GDM1 (cell line): ENCODE measurements around the gene DDC.
"Not testable (repeated sequence)": the region's sequence is repeated elsewhere in the genome, so short reads cannot be mapped to it uniquely, and the experiment has no call there.

Source experiments
- DNase-seq: peaks from one replicate; lab custom pipeline; 2025; lab: John Stamatoyannopoulos, UW

The DDC gene

GRCh38 chr7:50480797-50481196 is 84.4 kb downstream of the DDC start:
- no peak for DNase-seq

GRCh38 chr7:50479743-50480517 is 85.3 kb downstream of the DDC start:
- DNase-seq = no peak

GRCh38 chr7:50477640-50478039 is 87.6 kb downstream of the DDC start:
- DNase-seq = no peak

GRCh38 chr7:50476953-50477625 is 88.1 kb downstream of the DDC start:
- no peak for DNase-seq

- DNase-seq = no peak
These were observed 89.9 kb downstream of the DDC start for GRCh38 chr7:50475340-50475739.

DNA sequence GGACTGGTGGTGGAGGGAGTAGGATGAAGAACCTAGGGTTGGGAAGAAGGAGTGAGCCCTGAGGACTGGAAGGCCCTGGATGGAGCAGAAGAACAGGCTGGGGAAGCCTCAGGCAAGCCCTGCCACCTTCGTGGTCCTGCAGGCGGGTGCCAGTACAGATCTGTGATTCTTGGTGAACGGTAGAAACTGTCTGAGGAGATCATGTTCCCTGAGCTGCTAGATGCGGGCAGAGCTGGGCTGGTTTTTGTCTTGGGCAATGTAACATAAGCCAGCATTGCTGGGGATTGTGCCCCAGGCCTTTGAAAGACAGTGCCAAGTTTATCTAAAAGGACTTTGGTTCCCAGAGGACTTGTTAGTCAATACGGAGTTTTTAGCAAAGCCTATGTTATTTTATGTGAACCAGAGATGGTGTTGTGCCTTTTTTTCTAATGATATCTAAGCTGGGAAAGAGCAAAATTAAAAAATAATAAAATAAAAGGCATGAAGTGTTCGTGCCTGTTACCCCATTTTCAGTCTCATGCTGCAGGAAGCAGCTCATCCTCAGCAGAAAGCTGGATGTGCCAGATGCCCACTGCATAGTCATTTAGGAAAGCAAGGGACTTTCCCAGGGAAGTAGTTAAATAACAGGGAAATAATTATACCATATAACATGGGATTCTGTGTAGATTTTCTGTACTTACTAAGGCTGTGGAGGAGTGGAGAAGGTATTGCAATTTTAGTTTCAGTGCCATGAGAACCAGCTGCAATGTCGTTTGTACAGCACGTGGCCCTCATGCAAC is 90.6 kb downstream of the DDC start:
- DNase-seq = no peak

DNA sequence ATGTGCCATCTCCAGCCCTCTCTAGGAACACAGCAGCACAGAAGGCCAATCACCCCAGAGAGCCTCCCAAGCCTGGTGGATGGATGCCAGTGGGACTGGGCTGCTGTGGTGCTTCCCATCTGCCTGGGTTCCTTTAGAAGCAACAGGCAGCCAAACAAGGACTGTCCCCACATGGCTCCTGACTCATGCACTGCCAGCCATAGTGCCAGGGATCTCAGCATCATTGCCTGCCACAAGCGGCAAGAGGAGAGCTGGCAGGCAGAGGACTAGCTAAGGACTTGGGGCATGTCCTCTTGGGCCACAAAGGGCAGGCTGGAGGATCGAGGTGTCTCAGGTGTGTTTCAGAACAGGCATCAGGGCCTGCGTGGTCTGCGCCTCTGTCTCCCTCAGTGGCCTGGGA is 91.7 kb downstream of the DDC start:
- no peak for DNase-seq

- no peak for DNase-seq
These were observed 92.8 kb downstream of the DDC start for GRCh38 chr7:50472427-50472826.

GRCh38 chr7:50471970-50472369 is 93.2 kb downstream of the DDC start:
- DNase-seq = no peak

DNA sequence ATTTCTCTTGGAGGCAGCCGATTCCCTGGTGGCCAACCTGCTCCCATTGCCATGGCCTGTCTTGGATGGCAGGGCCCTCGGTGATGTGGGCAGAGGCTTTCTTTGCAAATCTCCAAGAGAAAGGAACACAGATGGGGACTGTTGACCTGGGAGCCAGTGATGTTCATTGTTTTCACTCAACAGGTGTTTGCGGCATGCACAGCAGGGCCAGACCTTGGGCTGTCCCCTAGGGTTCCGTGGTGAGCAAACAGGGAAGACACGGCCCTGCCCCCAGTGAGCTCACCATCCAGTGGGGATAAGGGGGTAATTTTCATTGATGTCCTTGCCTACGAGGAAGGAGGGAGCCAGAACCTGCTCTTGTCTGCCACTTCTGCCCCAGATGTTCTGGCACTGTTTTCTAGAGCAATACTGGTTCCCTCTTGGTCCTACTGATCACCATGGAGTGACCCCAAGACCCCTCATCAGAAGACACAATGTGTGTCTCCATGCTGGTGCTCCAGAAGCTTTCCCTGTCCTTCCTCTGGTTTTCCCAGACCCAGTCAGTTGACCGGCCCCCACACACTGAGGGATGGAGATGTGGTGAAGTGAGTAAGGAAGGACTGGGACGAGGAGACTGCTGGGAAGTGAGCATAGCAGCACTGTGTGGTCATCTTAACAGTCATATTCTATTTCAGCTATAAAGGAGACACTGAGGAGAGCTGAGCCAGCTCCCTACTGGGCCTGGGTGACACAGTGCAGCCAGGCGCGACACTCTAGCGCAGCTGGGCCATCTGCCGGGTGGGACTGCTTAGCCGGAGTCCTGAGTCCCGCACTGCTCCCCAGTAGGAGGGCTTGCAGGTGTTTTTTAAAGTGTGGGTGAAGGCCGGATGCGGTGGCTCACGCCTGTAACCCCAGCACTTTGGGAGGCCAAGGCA is 94.7 kb downstream of the DDC start:
- no peak for DNase-seq

DNA sequence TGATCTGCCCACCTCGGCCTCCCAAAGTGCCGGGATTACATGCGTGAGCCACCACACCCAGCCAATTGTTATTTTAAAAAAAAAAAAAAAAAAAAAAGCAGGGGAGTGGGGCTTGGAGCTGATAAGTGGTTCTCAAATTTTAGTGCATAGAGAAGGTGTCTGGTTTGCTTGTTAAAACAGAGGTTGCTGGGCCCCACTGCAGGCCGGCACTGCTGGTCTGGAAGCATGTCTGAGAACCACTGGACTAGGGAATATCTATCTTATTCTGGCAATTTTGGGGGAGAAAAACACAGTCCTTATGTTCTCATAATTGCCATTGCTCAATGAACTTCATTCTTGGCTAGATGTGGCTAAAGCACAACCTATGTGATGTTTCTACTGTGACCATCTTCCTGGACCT is 96.0 kb downstream of the DDC start:
- DNase-seq = no peak

GRCh38 chr7:50467817-50468610 is 97.2 kb downstream of the DDC start:
- DNase-seq = peak; percentile 34

DNA sequence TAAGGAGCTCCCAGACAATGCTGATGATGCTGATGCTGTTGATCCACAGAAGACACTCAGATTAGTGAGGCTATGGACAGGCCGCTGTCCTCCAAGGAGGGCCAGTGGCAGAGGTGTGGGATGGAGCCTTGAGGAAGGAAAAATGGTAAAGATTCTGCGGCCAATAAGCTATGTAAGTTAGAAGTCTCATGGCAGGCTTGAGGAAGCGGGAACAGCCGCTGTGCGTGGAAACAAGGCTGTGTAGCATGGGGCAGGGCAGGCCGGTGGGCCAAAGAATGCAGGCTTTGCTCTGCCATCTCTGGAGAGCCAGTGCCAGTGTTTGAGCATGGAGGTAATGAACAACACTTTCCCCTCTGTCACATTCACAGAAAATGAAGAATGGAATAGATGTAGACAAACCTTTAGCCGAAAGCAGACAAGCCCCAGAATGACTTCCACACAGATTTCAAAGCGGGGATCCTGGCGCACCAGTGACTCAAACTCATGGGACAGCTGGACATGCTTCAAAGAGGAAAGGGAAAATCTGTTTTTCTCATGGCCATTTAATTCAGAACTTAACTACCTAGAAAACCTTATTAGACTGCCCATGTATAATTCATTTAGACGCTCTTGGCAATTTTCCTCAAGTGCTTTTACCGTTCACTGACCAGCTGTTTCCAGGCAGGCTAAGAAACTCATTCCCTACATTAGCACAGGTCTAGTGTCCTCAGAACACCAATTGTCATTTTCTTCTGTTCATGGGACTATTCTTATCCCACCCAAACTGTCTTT is 98.2 kb downstream of the DDC start:
- DNase-seq = no peak

GRCh38 chr7:50463035-50463434 is 102.2 kb downstream of the DDC start:
- DNase-seq = no peak

DNA sequence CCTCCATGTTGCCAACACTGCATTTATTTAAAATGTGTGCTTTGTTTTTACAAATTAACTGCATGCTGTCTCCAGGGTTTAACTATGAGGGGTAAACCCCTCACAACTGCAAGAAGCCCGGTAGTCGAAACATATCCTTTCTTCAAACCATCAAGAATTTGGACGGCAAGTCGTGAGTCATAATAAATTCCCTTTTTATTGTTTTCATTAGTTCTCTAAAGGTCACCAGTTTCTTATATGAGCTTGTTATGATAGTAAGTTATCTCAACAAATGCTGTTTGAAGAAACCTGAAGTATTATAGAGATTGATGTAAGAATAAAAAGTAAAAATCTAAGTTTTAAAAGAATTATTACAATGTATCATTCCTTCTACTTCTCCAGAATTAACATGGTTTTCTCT is 102.8 kb downstream of the DDC start:
- DNase-seq = no peak

DNA sequence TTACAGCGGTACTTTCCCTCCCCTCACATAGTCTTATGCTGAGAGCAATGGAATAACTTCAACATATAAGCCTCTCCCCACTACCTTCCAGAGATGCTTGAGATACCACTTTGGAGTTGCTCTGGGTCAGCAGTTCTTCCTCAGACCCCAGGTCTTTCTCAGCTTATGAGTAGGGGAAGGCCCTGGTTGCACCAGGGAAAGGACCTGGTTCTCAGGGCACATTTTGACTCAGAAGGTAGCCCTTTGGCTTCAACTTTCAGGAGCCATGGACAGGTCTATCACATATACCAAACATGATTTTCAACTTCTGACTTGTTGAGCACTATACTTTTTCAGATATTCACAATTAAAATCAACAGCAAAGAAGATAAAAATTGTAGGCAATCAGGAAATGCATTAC is 103.5 kb downstream of the DDC start:
- DNase-seq = no peak

GRCh38 chr7:50459183-50459582 is 106.0 kb downstream of the DDC start:
- not testable (repeated sequence) for DNase-seq

DNA sequence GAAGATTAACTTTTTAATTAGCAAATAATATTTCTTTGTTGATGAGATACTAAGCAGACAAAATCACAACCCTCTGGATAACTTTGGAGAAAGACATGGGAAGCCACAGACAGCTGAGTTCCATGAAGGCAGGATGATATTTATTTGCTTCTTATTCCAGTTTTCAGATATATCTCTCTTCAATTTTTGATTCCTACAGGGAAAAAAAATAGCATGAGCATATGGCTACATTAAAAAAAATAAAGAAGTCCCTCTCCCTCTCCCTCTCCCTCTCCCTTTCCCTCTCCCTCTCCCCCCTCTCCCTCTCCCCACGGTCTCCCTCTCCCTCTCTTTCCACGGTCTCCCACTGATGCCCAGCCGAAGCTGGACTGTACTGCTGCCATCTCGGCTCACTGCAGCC is 106.6 kb downstream of the DDC start:
- DNase-seq = not testable (repeated sequence)

- no peak for DNase-seq
These were observed 108.7 kb downstream of the DDC start for GRCh38 chr7:50456371-50457123.

GRCh38 chr7:50455658-50456057 is 109.5 kb downstream of the DDC start:
- peak; percentile 1 for DNase-seq
